HepG2 (cell line): ENCODE data around the gene GAREM1. TPM values are rescaled to one million over a fixed set of nuclear protein-coding genes. Genes with fewer than 3 reads are reported as not detected.

Experiments used
- ATAC-seq: fragments of 200-7000 bp; cut with Tn5 transposase; 3 replicates; pipeline ENCODE4 v1.9.1; 2020; ENCODE audit warnings: mild to moderate bottlenecking, moderate library complexity
- BruUV-seq: library from RNA; stranded (reverse); fragments of 400-500 nt; replicated peaks from 2 replicates; lab custom pipeline; 2021; lab: Mats Ljungman, UMichigan
- CTCF ChIA-PET: fragments of 300-600 bp; formaldehyde crosslinking; extraction: SDS; loops from one replicate; lab custom pipeline; 2021; ENCODE audit warnings: low total read pairs, inconsistent platforms, low intra/inter-chr PET ratio; lab: Yijun Ruan, JAX
- POLR2A ChIA-PET: fragments of 350-600 bp; sonication (Branson Sonifier 250); formaldehyde crosslinking; loops from one replicate; lab custom pipeline; 2020; ENCODE audit warnings: antibody characterized with exemption, inconsistent platforms; lab: Yijun Ruan, JAX
- DNase-seq: peaks from one replicate; pipeline ENCODE4 v3.0.0-alpha.2; 2015; ENCODE audit warnings: low spot score
- FAIRE-seq: peaks from 3 replicates; lab custom pipeline; 2011; peaks lifted over from hg19 to GRCh38; lab: Jason Lieb, UNC
- H2AFZ ChIP-seq: one replicate; pipeline ENCODE4 v1.6.1; 2011; ENCODE audit warnings: low read length, inconsistent platforms
- H3K27ac ChIP-seq: fragments of 300-600 bp; 3 replicates; pipeline ENCODE4 v1.8.0; 2011; ENCODE audit warnings: mixed run types, mild to moderate bottlenecking, mixed read lengths, low read length, inconsistent platforms; ENCODE audit not compliant: insufficient read depth; ENCODE audit errors: extremely low read length
- H3K27me3 ChIP-seq, 2 experiments: fragments of 200-600 bp in 1 of 2; 2 replicates in 1 of 2; 3 replicates in 1 of 2; pipeline versions ENCODE4 v1.6.0 to v1.8.0; 2011; ENCODE audit warnings: low read length in 2 of 2, mild to moderate bottlenecking in 2 of 2, moderate library complexity in 2 of 2, inconsistent platforms in 1 of 2; ENCODE audit not compliant: insufficient read depth in 2 of 2, control insufficient read depth in 1 of 2
- H3K36me3 ChIP-seq, 2 experiments: fragments of 200-600 bp in 1 of 2; replicated peaks in 1 of 2; 2 replicates in 1 of 2; 3 replicates in 1 of 2; pipeline versions ENCODE4 v1.5.1 to v1.8.0; 2011; ENCODE audit warnings: low read length in 2 of 2, inconsistent platforms in 1 of 2; ENCODE audit not compliant: insufficient read depth in 2 of 2, control insufficient read depth in 1 of 2
- H3K4me1 ChIP-seq: 2 replicates; pipeline ENCODE4 v1.5.1; 2012; ENCODE audit warnings: low read length, inconsistent platforms; ENCODE audit not compliant: insufficient read depth
- H3K4me2 ChIP-seq: 2 replicates; pipeline ENCODE4 v1.6.0; 2011; ENCODE audit warnings: low read depth, low read length, inconsistent platforms
- H3K4me3 ChIP-seq, 3 experiments: fragments of 200-600 bp in 1 of 3; sonication (generic), shearing (Covaris generic) in 1 of 3; replicated peaks in 1 of 3; 2 replicates each; pipeline ENCODE4 v1.5.1; 2011 to 2016; ENCODE audit warnings: low read length in 3 of 3, inconsistent platforms in 2 of 3, low read depth in 2 of 3, mild to moderate bottlenecking in 2 of 3, control low read depth in 1 of 3, mixed read lengths in 1 of 3; ENCODE audit not compliant: insufficient read depth in 1 of 3
- H3K79me2 ChIP-seq: one replicate; pipeline ENCODE4 v1.6.1; 2011; ENCODE audit warnings: low read length, inconsistent platforms; ENCODE audit not compliant: insufficient read depth
- H3K9ac ChIP-seq: 2 replicates; pipeline ENCODE4 v1.6.0; 2011; ENCODE audit warnings: mild to moderate bottlenecking, low read depth, low read length, inconsistent platforms; ENCODE audit not compliant: insufficient read depth
- H3K9me3 ChIP-seq: 2 replicates; pipeline ENCODE4 v1.5.1; 2012; ENCODE audit warnings: mild to moderate bottlenecking, low read length
- H4K20me1 ChIP-seq: 2 replicates; pipeline ENCODE4 v1.6.0; 2011; ENCODE audit warnings: inconsistent platforms, mild to moderate bottlenecking, low read length, moderate library complexity; ENCODE audit not compliant: insufficient read depth
- ADNP ChIP-seq: sonication (generic); formaldehyde crosslinking; IDR thresholded peaks from 2 replicates; pipeline ENCODE4 v1.4.0; 2020; ENCODE audit warnings: missing genetic modification reagents
- HDAC6 ChIP-seq: fragments of 200-600 bp; sonication (generic); IDR thresholded peaks from 2 replicates; pipeline ENCODE4 v1.7.0; 2017; ENCODE audit warnings: mild to moderate bottlenecking, antibody characterized with exemption, low read length, low read depth
- KDM5A ChIP-seq: fragments of 200-600 bp; sonication (generic); IDR thresholded peaks from 2 replicates; pipeline ENCODE4 v1.7.0; 2018; ENCODE audit warnings: antibody characterized with exemption, mild to moderate bottlenecking, low read length, borderline replicate concordance
- NR0B2 ChIP-seq: sonication (generic); formaldehyde crosslinking; IDR thresholded peaks from 2 replicates; pipeline ENCODE4 v1.4.0; 2020; ENCODE audit warnings: mild to moderate bottlenecking, missing genetic modification reagents
- SP1 ChIP-seq, 2 experiments: fragments of 450-650 bp in 1 of 2; sonication (generic) in 1 of 2; formaldehyde crosslinking in 1 of 2; IDR thresholded peaks; 2 replicates each; pipeline versions ENCODE4 v1.4.0 to v1.6.1; 2016 to 2020; ENCODE audit warnings: missing genetic modification reagents in 1 of 2
- ZC3H4 ChIP-seq: sonication (generic); formaldehyde crosslinking; IDR thresholded peaks from 2 replicates; pipeline ENCODE4 v1.4.0; 2020; ENCODE audit warnings: missing genetic modification reagents, borderline replicate concordance
- ZNF17 ChIP-seq: sonication (generic); formaldehyde crosslinking; IDR thresholded peaks from 2 replicates; pipeline ENCODE4 v1.5.0; 2020; ENCODE audit warnings: mild to moderate bottlenecking, missing genetic modification reagents
- ZNF44 ChIP-seq: sonication (generic); formaldehyde crosslinking; IDR thresholded peaks from 2 replicates; pipeline ENCODE4 v1.5.1; 2020; ENCODE audit warnings: mild to moderate bottlenecking, missing genetic modification reagents
- ZNF441 ChIP-seq: sonication (generic); formaldehyde crosslinking; IDR thresholded peaks from 2 replicates; pipeline ENCODE4 v1.7.0; 2021; ENCODE audit warnings: missing genetic modification reagents, borderline replicate concordance
- WGBS: methylation state at CpG from one replicate; pipeline ENCODE4 v1.1.6; 2017; ENCODE audit warnings: low lambda C conversion rate; 5-methylcytosine and 5-hydroxymethylcytosine counted together
- in situ Hi-C: cut with HindIII; loops from 2 replicates; pipeline ENCODE4 v1.10.0; 2017; ENCODE audit warnings: low pct_unique_long_range_greater_than_20kb; ENCODE audit not compliant: extremely low pct_ligation_motif_present
- intact Hi-C: fragments of 100-400 bp; cut with micrococcal nuclease; formaldehyde crosslinking; loops from one replicate; pipeline ENCODE4 v1.10.0; 2022; ENCODE audit not compliant: unreplicated experiment
- polyA plus RNA-seq, 8 experiments: library from polyadenylated mRNA; depleted of rRNA in 3 of 8; stranded (reverse) in 7 of 8; unstranded in 1 of 8; fragments of >200 nt; fragmentation: Illumina TruSeq in 4 of 8; extraction: Trizol in 4 of 8; gene quantifications; 2 replicates each; pipeline versions ENCODE4 v1.2.1 to v1.2.3, GENCODE V29; 2011 to 2016; ENCODE audit warnings: low read depth in 4 of 8, missing spikeins in 1 of 8, mixed read lengths in 1 of 8; ENCODE audit not compliant: insufficient read depth in 1 of 8
- total RNA-seq, 5 experiments: library from RNA; depleted of rRNA; stranded (reverse); fragments of >200 nt; fragmentation: Illumina TruSeq; extraction: Trizol; gene quantifications; 2 replicates each; pipeline ENCODE4 v1.2.3, GENCODE V29; 2016; ENCODE audit warnings: low read depth in 1 of 5
- TF ChIP-seq, protein P1 (sequence below): sonication (generic); formaldehyde crosslinking; IDR thresholded peaks from 2 replicates; pipeline ENCODE4 v1.4.0; 2020; ENCODE audit warnings: missing genetic modification reagents
- TF ChIP-seq, protein P2 (sequence below): sonication (generic); formaldehyde crosslinking; IDR thresholded peaks from 2 replicates; pipeline ENCODE4 v1.8.0; 2022; ENCODE audit warnings: mild to moderate bottlenecking, missing genetic modification reagents

The GAREM1 gene
- total and polyA plus RNA-seq, 2 of the 13 experiments (the other 11 are each of a cell fraction or from before 2014, with no cell fraction given): 2.5 to 2.9 TPM

- H3K4me2 ChIP-seq: no peak overlapping the region
- 94% methylated on average over 7 of the region's 7 CpGs for WGBS
- no peaks in the 10 kb centered on the region for H3K27me3 ChIP-seq
- TF ChIP-seq, protein P1, sequence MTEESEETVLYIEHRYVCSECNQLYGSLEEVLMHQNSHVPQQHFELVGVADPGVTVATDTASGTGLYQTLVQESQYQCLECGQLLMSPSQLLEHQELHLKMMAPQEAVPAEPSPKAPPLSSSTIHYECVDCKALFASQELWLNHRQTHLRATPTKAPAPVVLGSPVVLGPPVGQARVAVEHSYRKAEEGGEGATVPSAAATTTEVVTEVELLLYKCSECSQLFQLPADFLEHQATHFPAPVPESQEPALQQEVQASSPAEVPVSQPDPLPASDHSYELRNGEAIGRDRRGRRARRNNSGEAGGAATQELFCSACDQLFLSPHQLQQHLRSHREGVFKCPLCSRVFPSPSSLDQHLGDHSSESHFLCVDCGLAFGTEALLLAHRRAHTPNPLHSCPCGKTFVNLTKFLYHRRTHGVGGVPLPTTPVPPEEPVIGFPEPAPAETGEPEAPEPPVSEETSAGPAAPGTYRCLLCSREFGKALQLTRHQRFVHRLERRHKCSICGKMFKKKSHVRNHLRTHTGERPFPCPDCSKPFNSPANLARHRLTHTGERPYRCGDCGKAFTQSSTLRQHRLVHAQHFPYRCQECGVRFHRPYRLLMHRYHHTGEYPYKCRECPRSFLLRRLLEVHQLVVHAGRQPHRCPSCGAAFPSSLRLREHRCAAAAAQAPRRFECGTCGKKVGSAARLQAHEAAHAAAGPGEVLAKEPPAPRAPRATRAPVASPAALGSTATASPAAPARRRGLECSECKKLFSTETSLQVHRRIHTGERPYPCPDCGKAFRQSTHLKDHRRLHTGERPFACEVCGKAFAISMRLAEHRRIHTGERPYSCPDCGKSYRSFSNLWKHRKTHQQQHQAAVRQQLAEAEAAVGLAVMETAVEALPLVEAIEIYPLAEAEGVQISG (CRISPR knock-in tag): no peak
- TF ChIP-seq SP1 (IDR thresholded peaks at IDR 0.05) (no peak), SP1 (CRISPR knock-in tag; IDR thresholded peaks at IDR 0.05) (no peak), ZNF17 (no peak), ZNF44 (CRISPR knock-in tag) (no peak), ZC3H4 (CRISPR knock-in tag) (no peak), HDAC6 (no peak), NR0B2 (CRISPR knock-in tag) (no peak), ADNP (CRISPR knock-in tag) (no peak), KDM5A (no peak), ZNF441 (CRISPR knock-in tag) (no peak)
- TF ChIP-seq, protein P2, sequence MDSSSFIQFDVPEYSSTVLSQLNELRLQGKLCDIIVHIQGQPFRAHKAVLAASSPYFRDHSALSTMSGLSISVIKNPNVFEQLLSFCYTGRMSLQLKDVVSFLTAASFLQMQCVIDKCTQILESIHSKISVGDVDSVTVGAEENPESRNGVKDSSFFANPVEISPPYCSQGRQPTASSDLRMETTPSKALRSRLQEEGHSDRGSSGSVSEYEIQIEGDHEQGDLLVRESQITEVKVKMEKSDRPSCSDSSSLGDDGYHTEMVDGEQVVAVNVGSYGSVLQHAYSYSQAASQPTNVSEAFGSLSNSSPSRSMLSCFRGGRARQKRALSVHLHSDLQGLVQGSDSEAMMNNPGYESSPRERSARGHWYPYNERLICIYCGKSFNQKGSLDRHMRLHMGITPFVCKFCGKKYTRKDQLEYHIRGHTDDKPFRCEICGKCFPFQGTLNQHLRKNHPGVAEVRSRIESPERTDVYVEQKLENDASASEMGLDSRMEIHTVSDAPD (CRISPR knock-in tag): no peak
- no peaks in the 10 kb centered on the region for H3K79me2 ChIP-seq
- H3K4me1 ChIP-seq: no peaks in the 10 kb centered on the region
- H3K9me3 ChIP-seq: no peaks in the 10 kb centered on the region
- intact Hi-C loops (no loop called here), in situ Hi-C loops (no loop called here)
- no peaks in the 10 kb centered on the region for H4K20me1 ChIP-seq
- CTCF ChIA-PET: no interaction called here
- FAIRE-seq: no peak
- no peak for DNase-seq
- no peak overlapping the region for H3K9ac ChIP-seq
- POLR2A ChIA-PET: no interaction called here
- no peak overlapping the region for H3K27ac ChIP-seq
- no TSS peak for BruUV-seq
- no peak overlapping the region for H2AFZ ChIP-seq
- ATAC-seq: no peak
- H3K36me3 ChIP-seq: no peaks in the 10 kb centered on the region
- no peak overlapping the region for H3K4me3 ChIP-seq
Measured at GRCh38 chr18:32391126-32391525, 79.6 kb downstream of the GAREM1 start.
